Suppressor macrophage (primary cell): Measurements from ENCODE around the gene CUZD1.
A peak's percentile ranks its signal among the peaks of the same experiment; 100 is the strongest.
"Not testable (repeated sequence)": the region's sequence is repeated elsewhere in the genome, so short reads cannot be mapped to it uniquely, and the experiment has no call there.

Experiments used
- DNase-seq, 4 experiments: peaks; one replicate each; pipeline ENCODE4 v3.0.0-alpha.2; 2020 to 2022
- total RNA-seq, 17 experiments: gene quantifications; one replicate each; lab custom pipeline; 2026; ENCODE audit warnings: mixed read lengths in 6 of 17, inconsistent platforms in 3 of 17; lab: John Stamatoyannopoulos, UW

Gene CUZD1
- 0 to 0.22 (median 0) reads per million in 17 experiments for total RNA-seq

- DNase-seq, result no peak
Measured at GRCh38 chr10:122845783-122846332, at the start of gene CUZD1. Gene CUZD1 (minus strand): TSS chr10:122845857. CDS start chr10:122845843, 14 bp downstream.

- no peak for DNase-seq
Measured at GRCh38 chr10:122894261-122894944, 48.7 kb upstream of the CUZD1 start.

- DNase-seq, result peak in 1 of 4 experiments; percentile 0
Measured at GRCh38 chr10:122884166-122884565, 38.5 kb upstream of the CUZD1 start.

GRCh38 chr10:122882766-122883165 lies 37.1 kb upstream of the CUZD1 start:
- DNase-seq, result no peak

GRCh38 chr10:122879339-122880273 lies 33.9 kb upstream of the CUZD1 start, which contains the start of gene FAM24B:
Gene FAM24B (minus strand): TSS chr10:122879581. CDS start chr10:122850515, 29,066 bp downstream.
- peak; percentile 96 to 99 (median 97) for DNase-seq

- peak; percentile 3 to 58 (median 34) for DNase-seq
Measured at GRCh38 chr10:122878799-122879338, 33.2 kb upstream of the CUZD1 start.

GRCh38 chr10:122877264-122877663 lies 31.6 kb upstream of the CUZD1 start:
- DNase-seq, result peak; percentile 3 to 27 (median 14)

GRCh38 chr10:122876467-122876855 lies 30.8 kb upstream of the CUZD1 start:
- no peak for DNase-seq

GRCh38 chr10:122875843-122876466 lies 30.3 kb upstream of the CUZD1 start:
- no peak for DNase-seq

- DNase-seq, result not testable (repeated sequence)
Measured at GRCh38 chr10:122871947-122872346, 26.3 kb upstream of the CUZD1 start.

GRCh38 chr10:122868768-122869167 lies 23.1 kb upstream of the CUZD1 start:
- DNase-seq, result not testable (repeated sequence)

GRCh38 chr10:122866757-122867482 lies 21.3 kb upstream of the CUZD1 start:
- not testable (repeated sequence) for DNase-seq

GRCh38 chr10:122864901-122865300 lies 19.2 kb upstream of the CUZD1 start:
- DNase-seq, result no peak

GRCh38 chr10:122864194-122864592 lies 18.5 kb upstream of the CUZD1 start:
- DNase-seq, result no peak

- DNase-seq, result no peak
Measured at GRCh38 chr10:122863216-122864193, 17.8 kb upstream of the CUZD1 start.

GRCh38 chr10:122861711-122862161 lies 16.1 kb upstream of the CUZD1 start:
- no peak for DNase-seq

- no peak for DNase-seq
Measured at GRCh38 chr10:122859527-122859926, 13.9 kb upstream of the CUZD1 start.

GRCh38 chr10:122858042-122858441 lies 12.4 kb upstream of the CUZD1 start:
- not testable (repeated sequence) for DNase-seq

- peak; percentile 46 to 76 (median 74) for DNase-seq
Measured at GRCh38 chr10:122856902-122857301, 11.2 kb upstream of the CUZD1 start.

- DNase-seq, result no peak
Measured at GRCh38 chr10:122855745-122856144, 10.1 kb upstream of the CUZD1 start.
